ENCODE data around the gene ALPK1.
"Not testable (repeated sequence)": the region's sequence is repeated elsewhere in the genome, so short reads cannot be mapped to it uniquely, and the experiment has no call there.

ALPK1 gene

GRCh38 chr4:112379306-112379705, 82.1 kb downstream of the ALPK1 start:
- DNase-seq (ENCODE audit: low read depth): no peak

GRCh38 chr4:112381996-112382692, 85.0 kb downstream of the ALPK1 start:
- DNase-seq (ENCODE audit: low read depth): no peak

- no peak for DNase-seq (ENCODE audit: low read depth)
Measured at GRCh38 chr4:112386071-112386470, 88.9 kb downstream of the ALPK1 start.

GRCh38 chr4:112402098-112402497, 104.9 kb downstream of the ALPK1 start:
- no peak for DNase-seq (ENCODE audit: low read depth)

GRCh38 chr4:112403101-112403945, 106.2 kb downstream of the ALPK1 start:
- no peak for DNase-seq (ENCODE audit: low read depth)

GRCh38 chr4:112410364-112410763, 113.2 kb downstream of the ALPK1 start:
- no peak for DNase-seq (ENCODE audit: low read depth)

GRCh38 chr4:112410804-112411203, 113.6 kb downstream of the ALPK1 start:
- no peak for DNase-seq (ENCODE audit: low read depth)

- no peak for DNase-seq (ENCODE audit: low read depth)
Measured at GRCh38 chr4:112411781-112412550, 114.8 kb downstream of the ALPK1 start.

- DNase-seq (ENCODE audit: low read depth): no peak
Measured at GRCh38 chr4:112416464-112416863, 119.3 kb downstream of the ALPK1 start.

GRCh38 chr4:112418092-112418491, 120.9 kb downstream of the ALPK1 start:
- DNase-seq (ENCODE audit: low read depth): no peak

- DNase-seq (ENCODE audit: low read depth): no peak
Measured at GRCh38 chr4:112421911-112422310, 124.7 kb downstream of the ALPK1 start.

GRCh38 chr4:112422644-112423043, 125.5 kb downstream of the ALPK1 start:
- no peak for DNase-seq (ENCODE audit: low read depth)

GRCh38 chr4:112423591-112423990, 126.4 kb downstream of the ALPK1 start:
- no peak for DNase-seq (ENCODE audit: low read depth)

- DNase-seq (ENCODE audit: low read depth): no peak
Measured at GRCh38 chr4:112425823-112426222, 128.7 kb downstream of the ALPK1 start.

- no peak for DNase-seq (ENCODE audit: low read depth)
Measured at GRCh38 chr4:112426416-112426815, 129.2 kb downstream of the ALPK1 start.

- no peak for DNase-seq (ENCODE audit: low read depth)
Measured at GRCh38 chr4:112431158-112431557, 134.0 kb downstream of the ALPK1 start.

GRCh38 chr4:112436987-112437386, 139.8 kb downstream of the ALPK1 start:
- DNase-seq (ENCODE audit: low read depth): no peak

- not testable (repeated sequence) for DNase-seq (ENCODE audit: low read depth)
Measured at GRCh38 chr4:112442226-112442625, 145.1 kb downstream of the ALPK1 start.

GRCh38 chr4:112448306-112449132, 151.3 kb downstream of the ALPK1 start:
- DNase-seq (ENCODE audit: low read depth): no peak

- DNase-seq (ENCODE audit: low read depth): no peak
Measured at GRCh38 chr4:112449708-112450107, 152.5 kb downstream of the ALPK1 start.

- DNase-seq (ENCODE audit: low read depth): no peak
Measured at GRCh38 chr4:112451104-112451503, 153.9 kb downstream of the ALPK1 start.

- DNase-seq (ENCODE audit: low read depth): no peak
Measured at GRCh38 chr4:112451831-112452230, 154.7 kb downstream of the ALPK1 start.
